Measurements from ENCODE around the gene TPGS2. TPM values are rescaled to one million over a fixed set of nuclear protein-coding genes. Genes with fewer than 3 reads are reported as not detected.
A peak's percentile ranks its signal among the peaks of the same experiment; 100 is the strongest.

TPGS2 gene
- total and polyA plus RNA-seq, 3 donors from 2014 or later = 338 to 628 (median 546) TPM

GRCh38 chr18:36833120-36833519 is 4.3 kb upstream of the TPGS2 start:
- no peaks in the 10 kb centered on the region for H3K9me3 ChIP-seq
- intact Hi-C loops (cut with DNase I; ENCODE audit: low total_unique reads) = no loop called here
- DNase-seq = no peak
- no peak overlapping the region for H3K4me3 ChIP-seq
- 95 to 96% methylated on average over 2 of the region's 2 CpGs for WGBS, 2 donors
- H3K4me1 ChIP-seq = no peaks in the 10 kb centered on the region
- TF ChIP-seq POLR2A (IDR thresholded peaks at IDR 0.05) = no peak
- TF ChIP-seq CTCF (IDR thresholded peaks at IDR 0.05) = no peak
- no peaks in the 10 kb centered on the region for H3K27me3 ChIP-seq
- no peak overlapping the region for H3K27ac ChIP-seq
- H3K36me3 ChIP-seq (ENCODE audit: low read depth, missing control alignments) = no peaks in the 10 kb centered on the region

DNA sequence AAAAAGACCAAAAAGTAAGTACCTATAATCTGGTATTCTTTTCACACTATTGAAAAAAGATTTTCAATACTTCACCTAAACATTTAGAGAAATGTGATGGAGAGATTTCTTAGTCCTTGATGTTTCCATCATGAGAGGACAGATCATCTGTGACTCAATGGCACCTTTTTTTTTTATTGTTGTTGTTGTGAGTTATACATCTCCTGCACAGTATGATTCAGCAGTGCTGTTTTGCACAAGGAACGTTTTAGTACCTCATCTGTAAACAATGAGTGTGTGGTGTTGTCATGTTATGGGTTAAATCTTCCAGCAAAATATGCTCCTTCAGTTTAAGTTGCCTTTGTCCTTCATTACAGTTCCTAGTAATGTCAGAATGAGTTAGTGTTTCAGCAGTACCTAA is 2.3 kb upstream of the TPGS2 start:
- intact Hi-C loops (cut with DNase I; ENCODE audit: low total_unique reads) = no loop called here
- TF ChIP-seq CTCF (IDR thresholded peaks at IDR 0.05) = no peak
- no peak for TF ChIP-seq POLR2A (IDR thresholded peaks at IDR 0.05)
- no peaks in the 10 kb centered on the region for H3K4me1 ChIP-seq
- no peaks in the 10 kb centered on the region for H3K36me3 ChIP-seq (ENCODE audit: low read depth, missing control alignments)
- H3K4me3 ChIP-seq = no peak overlapping the region
- WGBS, 2 donors = 26 to 33% methylated on average over 1 of the region's 1 CpG
- H3K27ac ChIP-seq = no peak overlapping the region
- H3K9me3 ChIP-seq = no peaks in the 10 kb centered on the region
- H3K27me3 ChIP-seq = no peaks in the 10 kb centered on the region
- no peak for DNase-seq

- Histone ChIP-seq H3K27me3 (no peaks in the 10 kb centered on the region), H3K27ac (no peak overlapping the region), H3K9me3 (no peaks in the 10 kb centered on the region), H3K4me1 (no peaks in the 10 kb centered on the region), H3K36me3 (ENCODE audit: low read depth, missing control alignments) (no peaks in the 10 kb centered on the region), H3K4me3 (no peak overlapping the region)
- TF ChIP-seq CTCF (IDR thresholded peaks at IDR 0.05) (no peak), POLR2A (IDR thresholded peaks at IDR 0.05) (no peak)
- intact Hi-C loops (cut with DNase I; ENCODE audit: low total_unique reads) = no loop called here
- no peak for DNase-seq
- 25% methylated on average over 1 of the region's 1 CpG for WGBS, 2 donors
Observed at GRCh38 chr18:36830158-36830495, 1.3 kb upstream of the TPGS2 start.

DNA sequence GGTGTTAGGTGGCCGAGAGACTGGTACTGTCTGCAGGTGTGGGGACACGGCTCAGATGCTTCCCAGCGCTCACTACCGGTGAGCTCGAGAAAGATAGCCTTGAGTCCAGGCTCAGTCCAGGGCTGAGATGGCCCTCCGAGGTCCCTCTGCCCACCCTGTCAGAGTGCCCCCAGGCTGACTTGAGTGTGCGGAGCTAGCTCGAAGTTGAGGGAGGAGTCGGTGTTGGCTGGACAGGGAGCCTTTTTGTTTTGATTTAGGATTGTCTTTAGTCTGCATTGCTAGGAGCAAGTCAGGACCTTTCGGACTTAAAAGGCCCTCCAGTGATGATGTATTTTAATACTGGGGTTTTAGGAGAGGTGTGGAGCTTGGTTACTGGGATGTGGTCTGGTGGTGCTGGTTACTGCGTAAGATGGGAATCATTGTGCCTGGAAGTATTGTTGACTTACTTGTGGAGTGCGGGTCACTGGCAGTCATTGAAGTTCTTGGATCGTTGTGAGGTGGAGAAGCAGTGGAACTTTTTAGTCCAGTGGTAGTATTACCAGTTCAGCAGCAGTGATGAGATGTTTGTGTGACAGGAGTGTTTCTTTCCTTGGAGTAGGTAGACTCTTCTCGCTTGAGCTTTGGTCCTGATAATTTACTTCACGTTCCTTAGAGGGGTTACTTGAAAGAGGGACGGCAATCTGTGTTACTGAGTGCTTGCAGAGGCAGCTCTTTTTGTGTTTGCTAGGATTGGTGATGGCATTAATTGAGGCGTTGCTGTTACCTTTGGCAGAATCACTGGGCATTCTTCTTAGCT is 758 bp upstream of the TPGS2 start:
- Histone ChIP-seq H3K27me3 (no peaks in the 10 kb centered on the region), H3K27ac (peak overlapping the region; percentile 86 to 89), H3K9me3 (no peaks in the 10 kb centered on the region), H3K4me3 (peak overlapping the region; percentile 86 to 96), H3K36me3 (ENCODE audit: low read depth, missing control alignments) (no peaks in the 10 kb centered on the region), H3K4me1 (no peaks in the 10 kb centered on the region)
- peak in 1 of 3 experiments; percentile 5 for TF ChIP-seq CTCF (IDR thresholded peaks at IDR 0.05)
- TF ChIP-seq POLR2A (IDR thresholded peaks at IDR 0.05) = no peak
- intact Hi-C loops (cut with DNase I; ENCODE audit: low total_unique reads) = loop anchor here (2.0 kb wide), 1 partner anchor 41 kb away; no protein-coding TSS in a partner anchor
- DNase-seq = no peak
- WGBS, 2 donors = 10 to 13% methylated on average over 10 to 17 of the region's 17 CpGs

- H3K4me1 ChIP-seq = no peaks in the 10 kb centered on the region
- intact Hi-C loops (cut with DNase I; ENCODE audit: low total_unique reads) = loop anchor here (2.0 kb wide), 1 partner anchor 39 kb away; no protein-coding TSS in a partner anchor
- peak overlapping the region; percentile 86 to 96 for H3K4me3 ChIP-seq
- TF ChIP-seq CTCF (IDR thresholded peaks at IDR 0.05) (no peak), POLR2A (IDR thresholded peaks at IDR 0.05) (no peak)
- H3K36me3 ChIP-seq (ENCODE audit: low read depth, missing control alignments) = no peaks in the 10 kb centered on the region
- H3K9me3 ChIP-seq = no peaks in the 10 kb centered on the region
- H3K27me3 ChIP-seq = no peaks in the 10 kb centered on the region
- peak; percentile 58 for DNase-seq
- 1% methylated on average over 18 of the region's 18 CpGs for WGBS, 2 donors
- H3K27ac ChIP-seq = peak overlapping the region; percentile 86 to 89
Observed at GRCh38 chr18:36828157-36828629, 609 bp downstream of the TPGS2 start.
